ENCODE measurements around the gene ITGA3. TPM values are rescaled to one million over a fixed set of nuclear protein-coding genes. Genes with fewer than 3 reads are reported as not detected.
A peak's percentile ranks its signal among the peaks of the same experiment; 100 is the strongest.

ITGA3 gene
- total and polyA plus RNA-seq, 10 donors = 5.5 to 52.3 (median 32.8) TPM

- Histone ChIP-seq H3K27me3 (replicated peaks in 1 of 7) (peaks cover 0 to 8% (median 0%) of the 10 kb centered on the region in 7 donors), H3K36me3 (no peaks in the 10 kb centered on the region), H3K4me1 (peaks cover 12 to 58% (median 31%) of the 10 kb centered on the region in 6 donors), H3K4me3 (no peak overlapping the region), H3K27ac (peak overlapping the region in 4 of 8 donors; percentile 28 to 76 (median 71)), H3K9me3 (no peaks in the 10 kb centered on the region)
- peak in 1 of 3 donors; percentile 27 for TF ChIP-seq POLR2AphosphoS5 (IDR thresholded peaks at IDR 0.05)
- no peak for TF ChIP-seq CTCF (IDR thresholded peaks at IDR 0.05 in 8 of 11, conservative IDR thresholded peaks at IDR 0.05 in 3 of 11)
- TF ChIP-seq POLR2A (IDR thresholded peaks at IDR 0.05) = no peak
- WGBS, 5 donors = 47 to 62% (median 58%) methylated on average over 4 of the region's 4 CpGs
- intact Hi-C loops (cut with DNase I; ENCODE audit: low total_unique reads) = no loop called here
- peak; percentile 51 for DNase-seq
Measured at GRCh38 chr17:50045154-50045553, 10.8 kb upstream of the ITGA3 start.

DNA sequence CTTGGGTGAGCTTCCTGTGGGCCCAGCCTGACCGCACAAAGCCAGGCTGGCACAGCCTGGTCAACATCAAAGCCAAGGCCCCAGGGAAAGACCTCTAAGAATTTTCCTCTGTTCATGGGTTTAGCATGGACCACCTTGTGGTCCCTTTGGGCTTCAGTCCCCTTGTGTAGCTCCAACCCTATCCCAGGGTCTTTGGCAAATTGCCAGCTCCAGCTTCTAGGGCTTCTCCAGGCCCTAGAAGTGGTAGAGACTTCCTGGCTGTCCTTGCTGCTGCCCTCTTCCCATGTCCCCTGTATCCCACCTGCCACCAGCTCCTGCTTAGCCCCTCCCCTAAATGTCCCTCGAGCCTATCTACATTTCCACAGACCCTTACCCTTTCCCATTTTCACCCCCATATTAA lies 9.7 kb upstream of the ITGA3 start:
- no peaks in the 10 kb centered on the region for H3K9me3 ChIP-seq
- WGBS, 5 donors = 68 to 80% (median 73%) methylated on average over 2 of the region's 2 CpGs
- H3K27ac ChIP-seq = peak overlapping the region in 2 of 8 donors; percentile 17 to 23
- no peaks in the 10 kb centered on the region for H3K36me3 ChIP-seq
- peaks cover 12 to 67% (median 33%) of the 10 kb centered on the region in 6 donors for H3K4me1 ChIP-seq
- intact Hi-C loops (cut with DNase I; ENCODE audit: low total_unique reads) = no loop called here
- TF ChIP-seq CTCF (IDR thresholded peaks at IDR 0.05 in 8 of 11, conservative IDR thresholded peaks at IDR 0.05 in 3 of 11) (no peak), POLR2A (IDR thresholded peaks at IDR 0.05) (no peak), POLR2AphosphoS5 (IDR thresholded peaks at IDR 0.05) (no peak)
- no peak for DNase-seq
- H3K4me3 ChIP-seq = no peak overlapping the region
- H3K27me3 ChIP-seq (replicated peaks in 1 of 7) = peaks cover 0 to 8% (median 0%) of the 10 kb centered on the region in 7 donors

GRCh38 chr17:50046667-50047066 lies 9.2 kb upstream of the ITGA3 start:
- DNase-seq = no peak
- TF ChIP-seq POLR2AphosphoS5 (IDR thresholded peaks at IDR 0.05) = no peak
- no peak for TF ChIP-seq CTCF (IDR thresholded peaks at IDR 0.05 in 8 of 11, conservative IDR thresholded peaks at IDR 0.05 in 3 of 11)
- Histone ChIP-seq H3K4me1 (peaks cover 12 to 69% (median 35%) of the 10 kb centered on the region in 6 donors), H3K36me3 (no peaks in the 10 kb centered on the region), H3K9me3 (no peaks in the 10 kb centered on the region), H3K27me3 (replicated peaks in 1 of 7) (peaks cover 0 to 8% (median 0%) of the 10 kb centered on the region in 7 donors), H3K4me3 (no peak overlapping the region), H3K27ac (peak overlapping the region in 2 of 8 donors; percentile 17 to 23)
- 55 to 78% (median 71%) methylated on average over 6 of the region's 6 CpGs for WGBS, 5 donors
- intact Hi-C loops (cut with DNase I; ENCODE audit: low total_unique reads) = no loop called here

DNA sequence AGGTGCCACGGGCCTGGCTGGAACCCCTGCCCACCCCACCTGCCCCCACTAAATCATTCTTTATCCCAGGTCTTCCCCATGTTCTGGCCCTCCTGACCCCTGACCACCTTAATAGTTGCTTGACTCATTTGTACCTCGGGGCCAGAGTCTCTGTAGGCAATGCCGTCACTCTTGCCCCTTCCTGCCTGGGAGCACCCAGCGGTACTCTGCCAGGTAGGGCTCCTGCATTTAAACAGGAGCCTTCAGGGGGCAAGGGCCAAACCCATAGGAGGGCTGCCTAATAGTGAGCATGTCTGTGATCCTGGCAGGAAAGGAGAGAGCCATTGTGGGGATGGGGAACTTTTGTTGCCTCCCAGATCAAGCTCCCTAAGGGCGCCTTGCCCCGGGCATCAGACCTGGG lies 8.8 kb upstream of the ITGA3 start:
- WGBS, 5 donors = 84 to 93% (median 89%) methylated on average over 6 of the region's 6 CpGs
- Histone ChIP-seq H3K36me3 (no peaks in the 10 kb centered on the region), H3K9me3 (no peaks in the 10 kb centered on the region), H3K4me1 (peaks cover 12 to 73% (median 35%) of the 10 kb centered on the region in 6 donors), H3K27ac (peak overlapping the region in 2 of 8 donors; percentile 15 to 28), H3K27me3 (replicated peaks in 1 of 7) (peaks cover 0 to 8% (median 0%) of the 10 kb centered on the region in 7 donors), H3K4me3 (no peak overlapping the region)
- intact Hi-C loops (cut with DNase I; ENCODE audit: low total_unique reads) = no loop called here
- TF ChIP-seq CTCF (IDR thresholded peaks at IDR 0.05 in 8 of 11, conservative IDR thresholded peaks at IDR 0.05 in 3 of 11) (no peak), POLR2AphosphoS5 (IDR thresholded peaks at IDR 0.05) (no peak), POLR2A (IDR thresholded peaks at IDR 0.05) (no peak)
- no peak for DNase-seq

All from spleen (tissue), 11 donors.